Stimulated activated memory B cell treated with anti-CD40 and anti-IgM and Interleukin-4, amounts not matched to agents 10 μg/mL and 1 μg/mL and 100 μg/mL, for 72 hours (primary cell): Measurements from ENCODE around the gene KANTR.

Source experiments
- ATAC-seq: fragments of 150-1000 bp; cut with Tn5 transposase; 2 replicates; pipeline ENCODE4 v1.10.0; 2021
- H3K27ac Mint-ChIP-seq: one replicate; pipeline ENCODE4 v1.8.0; 2022; ENCODE audit warnings: mild to moderate bottlenecking, mixed read lengths
- H3K27me3 Mint-ChIP-seq: one replicate; pipeline ENCODE4 v1.8.0; 2022; ENCODE audit warnings: mixed read lengths
- H3K36me3 Mint-ChIP-seq: one replicate; pipeline ENCODE4 v1.8.0; 2022; ENCODE audit warnings: mixed read lengths
- H3K4me1 Mint-ChIP-seq: one replicate; pipeline ENCODE4 v1.8.0; 2022; ENCODE audit warnings: mixed read lengths
- H3K4me3 Mint-ChIP-seq: one replicate; pipeline ENCODE4 v1.8.0; 2022; ENCODE audit warnings: mild to moderate bottlenecking, moderate library complexity, mixed read lengths
- H3K9me3 Mint-ChIP-seq: one replicate; pipeline ENCODE4 v1.8.0; 2022; ENCODE audit warnings: mixed read lengths

The KANTR gene

DNA sequence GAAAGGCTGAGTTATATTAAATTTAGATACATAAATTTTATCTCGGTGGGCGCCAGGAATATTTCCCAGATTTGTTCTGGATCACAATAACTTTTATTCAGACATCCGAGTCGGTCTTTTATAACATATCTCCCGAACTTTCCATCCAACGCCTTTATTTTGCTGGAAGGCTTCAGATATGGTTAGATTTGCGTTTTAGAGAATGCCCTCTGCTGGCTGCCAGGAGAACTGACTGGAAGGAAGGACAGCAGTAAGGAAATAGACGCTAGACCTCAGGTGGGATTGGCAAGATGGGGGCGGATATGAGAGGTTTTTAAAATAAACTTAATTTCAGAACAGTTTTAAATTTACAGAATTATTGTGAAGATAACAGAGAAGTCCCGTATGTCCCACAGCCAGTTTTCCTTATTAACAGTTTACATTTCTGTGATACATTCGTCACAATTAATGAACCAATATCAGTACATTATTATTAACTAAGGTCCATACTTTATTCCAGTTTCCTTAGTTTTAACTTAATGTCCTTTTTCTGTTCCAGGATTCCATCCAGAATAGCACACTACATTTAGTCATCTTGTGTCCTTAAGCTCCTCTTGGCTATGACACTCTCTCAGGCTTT is 4.6 kb upstream of the KANTR start:
- H3K4me1 Mint-ChIP-seq: peaks cover 33% of the 10 kb centered on the region
- ATAC-seq: no peak

DNA sequence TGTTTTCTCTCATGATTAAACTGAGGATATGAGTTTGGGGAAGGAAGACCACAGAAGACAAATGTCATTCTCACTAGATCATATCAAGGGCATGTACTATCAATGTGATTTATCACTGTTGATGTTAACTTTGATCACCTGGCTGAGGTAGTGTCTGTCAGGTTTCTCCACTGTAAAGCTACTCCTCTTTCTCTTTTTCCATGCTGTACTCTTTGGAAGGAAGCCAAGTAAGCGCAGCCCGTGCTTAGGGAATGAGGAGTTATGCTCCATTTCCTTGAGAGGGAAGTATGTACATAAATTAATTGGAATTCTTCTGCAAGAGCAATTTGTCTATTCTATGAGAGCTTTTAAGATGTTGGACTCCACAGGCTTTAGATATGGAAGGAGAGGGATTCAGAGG is 4.0 kb upstream of the KANTR start:
- Mint-ChIP-seq H3K27me3 (no peaks in the 10 kb centered on the region), H3K27ac (no peak overlapping the region), H3K4me1 (peaks cover 32% of the 10 kb centered on the region), H3K4me3 (no peak overlapping the region), H3K9me3 (no peaks in the 10 kb centered on the region), H3K36me3 (peaks cover 22% of the 10 kb centered on the region)
- no peak for ATAC-seq

More for the DNA sequence above, 4.6 kb upstream of the KANTR start:
- peak overlapping the region; percentile 98 for H3K27ac Mint-ChIP-seq
- peaks cover 27% of the 10 kb centered on the region for H3K36me3 Mint-ChIP-seq
- peak overlapping the region; percentile 93 for H3K4me3 Mint-ChIP-seq
- H3K27me3 Mint-ChIP-seq: no peaks in the 10 kb centered on the region
- H3K9me3 Mint-ChIP-seq: no peaks in the 10 kb centered on the region

DNA sequence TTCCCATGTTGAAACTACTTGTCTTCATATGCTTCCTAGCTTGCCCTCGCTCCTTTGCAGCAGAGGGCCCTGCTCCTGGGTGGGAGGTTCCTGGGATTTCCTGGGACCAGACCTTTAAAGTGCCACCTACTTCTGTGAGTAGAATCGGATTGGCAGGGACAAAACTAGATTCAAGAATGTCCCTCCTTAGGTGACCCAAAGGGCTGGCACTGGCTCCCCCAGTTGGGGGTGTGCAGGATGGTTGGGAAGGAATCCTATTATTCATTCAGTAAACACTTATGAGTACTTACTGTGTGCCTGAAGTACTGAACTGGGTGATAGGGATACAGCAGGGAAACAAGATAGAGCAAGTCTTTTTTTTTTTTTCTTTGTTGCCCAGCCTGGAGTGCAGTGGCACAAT is 2.6 kb upstream of the KANTR start:
- H3K9me3 Mint-ChIP-seq: no peaks in the 10 kb centered on the region
- no peaks in the 10 kb centered on the region for H3K27me3 Mint-ChIP-seq
- H3K4me3 Mint-ChIP-seq: no peak overlapping the region
- ATAC-seq: no peak
- peaks cover 9% of the 10 kb centered on the region for H3K36me3 Mint-ChIP-seq
- H3K4me1 Mint-ChIP-seq: peaks cover 25% of the 10 kb centered on the region
- no peak overlapping the region for H3K27ac Mint-ChIP-seq

DNA sequence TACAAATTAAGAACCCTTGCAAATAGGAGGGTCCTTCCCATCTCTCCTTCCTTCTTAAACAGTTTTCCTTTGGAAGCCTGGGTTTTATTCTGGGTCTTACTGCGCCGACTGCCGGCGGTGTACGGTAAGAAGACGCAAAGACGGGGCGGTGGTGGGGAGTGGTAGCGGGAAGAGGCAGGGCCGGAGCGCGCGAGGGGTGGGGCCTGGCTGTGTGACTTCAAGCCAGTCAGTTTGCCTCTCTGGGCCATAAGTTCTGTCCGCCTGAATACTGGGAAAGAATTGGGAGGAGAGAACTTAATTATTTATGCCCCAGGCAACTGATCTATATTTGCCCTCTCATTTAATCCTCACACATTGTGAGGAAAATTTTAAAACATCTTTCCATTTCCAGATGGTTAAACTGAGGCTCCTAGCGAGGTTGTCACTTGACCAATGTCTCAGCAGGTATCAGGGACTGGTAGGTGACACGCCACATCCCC is 726 bp upstream of the KANTR start:
- Mint-ChIP-seq H3K36me3 (peaks cover 4% of the 10 kb centered on the region), H3K9me3 (no peaks in the 10 kb centered on the region), H3K27ac (peak overlapping the region; percentile 88)

DNA sequence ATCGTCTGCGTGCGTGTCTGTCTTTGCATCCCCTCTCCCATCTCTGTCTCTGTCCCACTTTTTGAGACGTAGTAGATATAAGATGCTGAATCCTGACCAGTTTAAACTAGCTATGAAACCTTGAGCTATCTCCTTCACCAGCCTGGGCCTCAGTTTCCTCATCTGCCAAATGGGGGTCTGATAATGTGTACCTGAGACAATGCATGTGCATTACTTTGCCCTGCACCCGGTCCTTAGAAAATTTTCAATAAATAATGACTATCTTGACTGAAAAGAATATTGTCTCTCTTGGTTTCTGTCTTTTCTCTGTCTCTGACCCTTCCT is 602 bp downstream of the KANTR start:
- Mint-ChIP-seq H3K27ac (peak overlapping the region; percentile 88), H3K36me3 (no peaks in the 10 kb centered on the region)

More for the DNA sequence above, 726 bp upstream of the KANTR start:
- H3K27me3 Mint-ChIP-seq: no peaks in the 10 kb centered on the region
- peak; percentile 81 for ATAC-seq
- peak overlapping the region; percentile 90 for H3K4me3 Mint-ChIP-seq
- peaks cover 18% of the 10 kb centered on the region for H3K4me1 Mint-ChIP-seq

DNA sequence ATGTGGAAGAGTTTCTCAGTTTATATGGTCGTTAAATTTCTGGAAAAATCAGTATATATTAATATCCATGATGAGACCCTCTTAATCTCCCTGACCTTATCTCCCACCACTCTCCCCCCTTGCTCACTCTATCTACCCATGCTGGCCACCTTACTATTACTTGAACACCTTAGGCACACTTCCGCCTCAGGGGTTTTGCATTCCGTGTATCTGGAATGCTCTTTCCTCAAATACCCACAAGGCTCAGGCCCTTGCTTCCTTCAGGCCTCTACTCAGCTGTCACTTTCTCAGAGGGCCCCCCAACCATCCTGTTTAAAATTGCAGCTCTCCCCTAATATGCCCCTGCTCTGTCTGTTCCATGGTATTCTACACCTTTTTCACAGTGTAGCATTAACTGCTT is 1.9 kb downstream of the KANTR start:
- Mint-ChIP-seq H3K9me3 (no peaks in the 10 kb centered on the region), H3K4me1 (peaks cover 9% of the 10 kb centered on the region), H3K4me3 (no peak overlapping the region), H3K27me3 (no peaks in the 10 kb centered on the region), H3K36me3 (no peaks in the 10 kb centered on the region), H3K27ac (no peak overlapping the region)
- no peak for ATAC-seq

More for the DNA sequence above, 602 bp downstream of the KANTR start:
- no peaks in the 10 kb centered on the region for H3K9me3 Mint-ChIP-seq
- H3K4me3 Mint-ChIP-seq: peak overlapping the region; percentile 90
- no peaks in the 10 kb centered on the region for H3K27me3 Mint-ChIP-seq
- peaks cover 9% of the 10 kb centered on the region for H3K4me1 Mint-ChIP-seq
- ATAC-seq: no peak

DNA sequence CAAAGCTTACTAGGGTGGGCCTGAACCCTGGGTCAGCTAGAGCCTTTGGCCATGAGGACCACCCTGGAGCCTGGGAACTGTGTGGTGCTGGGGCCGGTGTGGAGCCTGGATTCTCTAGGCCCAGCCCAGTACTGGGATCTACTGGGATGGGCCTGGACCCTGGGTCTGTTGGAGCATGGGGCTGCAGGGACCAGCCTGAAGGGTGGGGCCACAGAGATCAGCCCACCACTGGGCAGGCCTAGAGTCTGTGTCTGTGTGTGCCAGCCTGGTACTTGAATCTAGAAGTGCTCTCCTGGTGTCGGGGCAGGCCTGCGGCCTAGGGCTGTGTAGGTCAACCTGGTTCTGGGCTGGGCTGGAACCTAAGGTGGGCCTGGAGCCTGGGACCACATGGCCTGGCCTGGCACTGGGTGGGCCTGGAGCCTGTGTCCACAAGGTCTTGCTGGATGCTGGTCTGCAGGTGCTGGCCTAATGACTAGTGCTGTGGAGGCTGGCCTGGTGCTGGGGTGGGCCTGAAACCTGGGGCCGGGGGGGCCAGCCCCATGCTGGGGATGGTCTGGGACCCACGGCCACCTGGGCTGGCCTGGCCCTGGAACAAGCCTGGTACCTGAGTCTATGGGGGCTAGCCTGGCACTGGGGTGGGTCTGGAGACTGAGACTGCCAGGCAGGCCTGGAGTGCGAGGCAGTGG is 21.1 kb downstream of the KANTR start:
- ATAC-seq: no peak
- H3K4me1 Mint-ChIP-seq: peaks cover 14% of the 10 kb centered on the region
- no peaks in the 10 kb centered on the region for H3K9me3 Mint-ChIP-seq
- no peak overlapping the region for H3K4me3 Mint-ChIP-seq
- no peak overlapping the region for H3K27ac Mint-ChIP-seq
- H3K27me3 Mint-ChIP-seq: no peaks in the 10 kb centered on the region
- peaks cover 12% of the 10 kb centered on the region for H3K36me3 Mint-ChIP-seq

DNA sequence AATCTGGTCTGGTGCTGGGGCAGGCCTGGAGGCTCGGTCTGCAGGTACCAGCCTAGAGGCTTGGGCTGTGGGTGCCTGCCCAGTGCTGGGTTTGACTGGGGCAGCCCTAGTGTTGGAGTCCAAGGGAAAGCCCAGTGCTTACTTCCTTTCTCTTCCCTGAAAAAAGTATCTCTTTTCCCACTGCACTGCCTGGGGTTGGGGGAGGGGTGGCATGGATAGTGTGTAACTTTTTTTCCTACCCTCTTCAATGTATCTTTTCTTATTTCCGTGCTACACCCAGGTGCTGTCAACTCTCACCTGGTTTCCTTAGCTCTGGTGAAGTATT is 21.6 kb downstream of the KANTR start:
- peaks cover 14% of the 10 kb centered on the region for H3K4me1 Mint-ChIP-seq
- no peaks in the 10 kb centered on the region for H3K27me3 Mint-ChIP-seq
- no peak for ATAC-seq
- no peak overlapping the region for H3K4me3 Mint-ChIP-seq
- H3K9me3 Mint-ChIP-seq: no peaks in the 10 kb centered on the region
- H3K36me3 Mint-ChIP-seq: peaks cover 12% of the 10 kb centered on the region
- H3K27ac Mint-ChIP-seq: peak overlapping the region; percentile 27

DNA sequence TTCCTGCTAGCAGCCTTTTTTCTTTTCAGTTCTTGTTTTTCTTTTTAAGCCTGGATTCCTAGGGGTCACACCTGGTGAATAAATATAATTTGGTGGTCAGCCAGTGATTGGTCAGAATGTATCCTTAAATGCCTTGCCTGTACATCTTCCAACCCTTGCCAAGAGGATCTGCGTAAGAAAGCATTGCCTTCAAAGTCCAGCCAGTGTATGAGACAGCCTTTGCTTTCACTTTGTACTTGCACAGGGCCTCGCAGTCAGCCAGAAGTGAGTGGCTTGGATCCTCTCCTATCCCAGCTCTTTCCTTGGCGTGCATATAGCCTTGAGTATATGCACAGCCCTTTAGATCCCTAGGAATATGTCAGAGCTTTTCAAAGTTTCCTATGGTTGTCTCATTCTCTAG is 22.2 kb downstream of the KANTR start:
- ATAC-seq: no peak
- no peaks in the 10 kb centered on the region for H3K27me3 Mint-ChIP-seq
- no peak overlapping the region for H3K4me3 Mint-ChIP-seq
- H3K27ac Mint-ChIP-seq: peak overlapping the region; percentile 27
- no peaks in the 10 kb centered on the region for H3K9me3 Mint-ChIP-seq
- H3K36me3 Mint-ChIP-seq: peaks cover 12% of the 10 kb centered on the region
- H3K4me1 Mint-ChIP-seq: peaks cover 14% of the 10 kb centered on the region

DNA sequence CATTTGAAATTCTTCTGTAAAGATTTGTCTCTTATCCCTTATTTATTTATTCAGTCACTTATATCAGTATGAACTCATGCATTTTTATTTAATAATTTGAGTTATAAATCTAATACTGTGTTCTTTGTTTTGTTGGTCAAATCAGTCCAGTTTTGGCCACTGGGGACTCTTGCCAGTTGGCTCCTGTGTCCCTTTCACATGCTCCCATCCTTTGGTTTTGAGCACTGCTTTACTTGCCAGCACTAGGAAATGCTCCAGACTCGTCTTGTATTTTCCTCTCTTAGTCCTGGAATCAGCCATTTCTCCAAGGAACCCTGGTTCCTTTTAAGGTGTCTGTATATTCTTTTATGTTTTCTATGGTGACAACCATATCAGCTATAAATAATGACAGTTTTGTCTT is 28.1 kb downstream of the KANTR start:
- Mint-ChIP-seq H3K9me3 (peaks cover 6% of the 10 kb centered on the region), H3K27ac (no peak overlapping the region), H3K4me3 (no peak overlapping the region), H3K36me3 (peaks cover 26% of the 10 kb centered on the region), H3K27me3 (no peaks in the 10 kb centered on the region), H3K4me1 (peaks cover 14% of the 10 kb centered on the region)
- ATAC-seq: no peak

DNA sequence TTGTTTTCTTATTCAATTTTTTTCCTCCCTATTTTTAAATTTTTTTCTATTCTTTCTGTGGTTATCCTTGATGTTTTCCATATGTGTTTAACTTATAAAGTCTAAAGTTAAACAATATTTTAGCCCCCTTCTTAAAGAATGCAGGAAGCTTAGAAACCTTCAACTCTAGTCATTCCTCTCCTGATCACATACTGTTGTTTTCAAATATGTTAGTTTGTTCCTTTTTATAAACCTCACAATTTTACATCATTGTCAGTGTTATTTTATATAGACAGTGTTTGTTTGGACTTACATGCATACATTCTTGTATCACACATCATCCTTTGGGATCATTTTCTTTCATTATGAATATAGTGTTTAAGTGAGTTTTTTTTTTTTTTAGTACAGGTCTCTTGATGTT is 31.6 kb downstream of the KANTR start:
- Mint-ChIP-seq H3K27me3 (no peaks in the 10 kb centered on the region), H3K27ac (no peak overlapping the region), H3K36me3 (peaks cover 28% of the 10 kb centered on the region), H3K4me1 (peaks cover 16% of the 10 kb centered on the region), H3K4me3 (no peak overlapping the region), H3K9me3 (peaks cover 6% of the 10 kb centered on the region)
- no peak for ATAC-seq

DNA sequence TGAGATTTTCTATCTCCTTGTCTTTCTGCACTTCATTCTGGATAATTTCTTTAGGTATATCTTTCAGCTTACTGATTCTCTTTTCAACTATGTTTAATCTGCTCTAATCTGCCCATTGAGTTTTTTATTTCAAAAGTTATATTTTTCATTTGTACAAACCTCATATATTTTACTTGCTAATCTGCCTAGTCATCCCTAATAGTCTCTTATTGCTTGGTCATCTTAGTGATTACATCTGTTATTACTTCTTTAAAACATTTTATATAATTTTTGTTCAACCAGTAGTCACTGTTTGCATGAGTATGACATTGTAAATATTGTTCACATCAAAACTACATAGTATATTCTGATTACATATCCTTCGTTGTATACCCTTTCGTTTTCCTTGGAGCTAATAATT is 32.4 kb downstream of the KANTR start:
- Mint-ChIP-seq H3K4me3 (no peak overlapping the region), H3K36me3 (peaks cover 28% of the 10 kb centered on the region), H3K27me3 (no peaks in the 10 kb centered on the region), H3K27ac (no peak overlapping the region), H3K9me3 (peaks cover 6% of the 10 kb centered on the region), H3K4me1 (peaks cover 16% of the 10 kb centered on the region)
- no peak for ATAC-seq

DNA sequence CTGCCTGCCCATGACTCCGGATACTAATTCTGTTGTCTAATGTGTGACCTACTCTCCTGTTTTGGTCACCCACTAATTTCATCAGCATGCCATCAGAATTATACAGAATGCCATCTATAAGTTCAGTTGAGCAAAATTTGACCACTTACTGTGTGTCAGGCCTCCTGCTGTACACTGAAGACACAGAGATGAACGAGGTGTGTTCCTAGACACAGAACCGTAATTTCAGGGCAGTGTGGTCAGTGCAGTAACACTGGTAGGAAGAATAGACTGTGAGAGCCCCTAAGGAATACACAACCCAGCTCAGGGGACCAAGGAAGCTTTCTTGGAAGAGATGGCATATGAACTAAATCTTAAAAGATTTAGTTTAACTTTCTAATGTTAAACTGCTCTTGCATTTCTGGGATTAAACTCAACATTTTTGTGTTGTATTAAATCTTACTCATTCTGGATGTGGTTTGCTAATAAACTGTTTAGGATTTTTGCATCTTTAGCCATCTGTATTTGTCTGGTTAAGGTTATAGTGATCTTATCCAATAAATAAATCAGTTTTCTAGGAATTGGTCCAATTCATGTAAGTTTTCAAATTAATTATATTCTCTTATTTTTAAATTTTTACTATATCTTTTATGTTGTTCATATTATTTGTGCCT is 34.3 kb downstream of the KANTR start:
- H3K27me3 Mint-ChIP-seq: no peaks in the 10 kb centered on the region
- no peak overlapping the region for H3K4me3 Mint-ChIP-seq
- peaks cover 6% of the 10 kb centered on the region for H3K9me3 Mint-ChIP-seq
- peaks cover 37% of the 10 kb centered on the region for H3K36me3 Mint-ChIP-seq
- peaks cover 16% of the 10 kb centered on the region for H3K4me1 Mint-ChIP-seq
- ATAC-seq: no peak
- no peak overlapping the region for H3K27ac Mint-ChIP-seq

DNA sequence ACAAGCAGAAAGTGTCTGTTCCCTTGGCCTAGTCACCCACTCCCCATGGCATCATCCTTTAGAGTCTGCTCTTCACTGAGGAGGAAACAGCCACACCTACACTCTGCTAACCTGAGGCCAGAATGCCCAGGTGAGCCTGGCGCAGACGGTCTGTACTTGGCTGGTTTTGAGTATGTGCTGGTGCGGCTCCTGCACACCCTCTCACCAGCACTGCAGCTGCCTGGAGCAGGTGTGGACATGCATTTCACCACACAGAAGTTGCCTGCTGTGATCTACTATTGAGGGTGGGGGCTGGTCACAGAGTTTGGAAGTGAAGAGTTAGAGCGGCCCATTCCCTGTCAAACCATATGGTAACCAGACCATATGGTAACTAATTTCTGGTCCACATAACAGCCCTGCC is 39.5 kb downstream of the KANTR start:
- no peaks in the 10 kb centered on the region for H3K4me1 Mint-ChIP-seq
- no peak for ATAC-seq
- H3K9me3 Mint-ChIP-seq: no peaks in the 10 kb centered on the region
- H3K4me3 Mint-ChIP-seq: no peak overlapping the region
- no peak overlapping the region for H3K27ac Mint-ChIP-seq
- no peaks in the 10 kb centered on the region for H3K27me3 Mint-ChIP-seq
- peaks cover 32% of the 10 kb centered on the region for H3K36me3 Mint-ChIP-seq

DNA sequence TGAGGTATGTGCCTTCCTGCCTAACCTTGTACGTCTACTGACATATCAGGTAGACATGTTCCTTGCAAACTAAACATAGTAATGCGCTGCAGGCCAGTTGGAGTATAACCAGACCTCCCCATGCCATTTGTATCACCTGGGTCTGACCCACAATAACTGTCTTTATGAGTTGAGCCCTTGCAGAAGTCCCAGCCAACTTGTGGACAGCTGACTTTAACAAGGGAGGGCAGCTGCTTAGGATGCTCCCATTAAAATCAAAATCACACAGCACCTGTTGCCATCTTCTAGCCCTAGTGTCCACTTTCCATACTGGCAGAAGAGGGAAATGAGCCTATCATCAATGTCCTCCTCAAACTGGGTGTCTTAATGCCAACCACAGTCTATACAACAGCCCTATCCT is 41.6 kb downstream of the KANTR start:
- Mint-ChIP-seq H3K4me3 (no peak overlapping the region), H3K36me3 (peaks cover 37% of the 10 kb centered on the region), H3K27ac (no peak overlapping the region), H3K4me1 (no peaks in the 10 kb centered on the region), H3K9me3 (no peaks in the 10 kb centered on the region), H3K27me3 (no peaks in the 10 kb centered on the region)
- ATAC-seq: no peak

DNA sequence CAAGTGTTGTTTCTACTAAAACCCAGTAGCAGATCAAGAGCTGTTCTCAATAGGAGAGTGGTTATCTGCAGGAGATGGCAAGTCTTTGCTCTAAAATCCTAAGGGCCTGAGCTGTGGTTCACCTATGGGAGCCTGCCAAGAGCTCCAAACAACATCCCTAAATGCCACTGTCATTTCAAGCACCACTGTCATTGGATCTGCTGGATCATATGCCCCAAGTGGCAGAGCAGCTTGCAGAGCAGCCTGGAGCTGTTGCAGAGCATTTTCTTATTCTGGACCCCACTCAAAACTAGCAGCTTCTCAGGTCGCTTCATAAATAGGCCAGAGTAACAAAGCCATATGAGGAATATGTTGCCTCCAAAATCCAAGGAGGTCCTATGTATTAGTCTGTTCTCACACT is 59.6 kb downstream of the KANTR start:
- Mint-ChIP-seq H3K9me3 (no peaks in the 10 kb centered on the region), H3K4me3 (no peak overlapping the region), H3K4me1 (no peaks in the 10 kb centered on the region), H3K36me3 (peaks cover 12% of the 10 kb centered on the region), H3K27me3 (no peaks in the 10 kb centered on the region), H3K27ac (no peak overlapping the region)
- no peak for ATAC-seq
